IMR-90 (cell line): Measurements from ENCODE around the gene ELL. TPM values are rescaled to one million over a fixed set of nuclear protein-coding genes. Genes with fewer than 3 reads are reported as not detected.

Source experiments
- ATAC-seq: fragments of 200-7000 bp; cut with Tn5 transposase; 2 replicates; pipeline ENCODE4 v1.9.1; 2020; ENCODE audit warnings: low read depth, mild to moderate bottlenecking, moderate library complexity
- BruUV-seq: library from RNA; stranded (reverse); fragments of 400-500 nt; replicated peaks from 2 replicates; lab custom pipeline; 2021; lab: Mats Ljungman, UMichigan
- CTCF ChIA-PET: fragments of 300-600 bp; formaldehyde crosslinking; extraction: SDS; loops from one replicate; lab custom pipeline; 2021; ENCODE audit warnings: antibody characterized with exemption; lab: Yijun Ruan, JAX
- POLR2A ChIA-PET: fragments of 300-600 bp; sonication (Branson Sonifier 250); formaldehyde crosslinking; loops from one replicate; lab custom pipeline; 2022; ENCODE audit warnings: antibody characterized with exemption; ENCODE audit not compliant: unreplicated experiment; lab: Charles Lee
- DNase-seq: peaks from one replicate; pipeline ENCODE4 v3.0.0; 2013
- H2AFZ ChIP-seq: replicated peaks from 2 replicates; pipeline ENCODE3; 2013; ENCODE audit warnings: low read length, mild to moderate bottlenecking; ENCODE audit not compliant: poor library complexity
- H2AK5ac ChIP-seq: 2 replicates; pipeline ENCODE4 v1.6.1; 2013; ENCODE audit warnings: low read depth, low read length, inconsistent platforms
- H2AK9ac ChIP-seq: replicated peaks from 2 replicates; pipeline ENCODE3; 2013; ENCODE audit warnings: mild to moderate bottlenecking, low read depth, low read length, moderate library complexity; ENCODE audit not compliant: poor library complexity
- H2BK120ac ChIP-seq: 2 replicates; pipeline ENCODE4 v1.6.1; 2013; ENCODE audit warnings: low read depth, low read length, inconsistent platforms
- H2BK15ac ChIP-seq: 3 replicates; pipeline ENCODE4 v1.6.1; 2013; ENCODE audit warnings: low read depth, low read length, inconsistent platforms
- H2BK20ac ChIP-seq: 2 replicates; pipeline ENCODE4 v1.6.1; 2013; ENCODE audit warnings: low read depth, mild to moderate bottlenecking, inconsistent platforms, low read length, moderate library complexity
- H2BK5ac ChIP-seq: 2 replicates; pipeline ENCODE4 v1.6.1; 2013; ENCODE audit warnings: mild to moderate bottlenecking, low read depth, low read length, inconsistent platforms; ENCODE audit not compliant: poor library complexity, severe bottlenecking
- H3K14ac ChIP-seq: replicated peaks from 2 replicates; pipeline ENCODE4 v1.6.1; 2013; ENCODE audit warnings: low read depth, low read length, inconsistent platforms
- H3K18ac ChIP-seq: 2 replicates; pipeline ENCODE4 v1.6.1; 2013; ENCODE audit warnings: low read depth, low read length, control low read depth
- H3K23ac ChIP-seq: 2 replicates; pipeline ENCODE4 v1.6.1; 2013; ENCODE audit warnings: low read depth, low read length, inconsistent platforms
- H3K27ac ChIP-seq: 2 replicates; pipeline ENCODE4 v1.5.1; 2013; ENCODE audit warnings: mild to moderate bottlenecking, control low read depth, low read length; ENCODE audit not compliant: insufficient read depth
- H3K27me3 ChIP-seq: 2 replicates; pipeline ENCODE4 v1.6.1; 2013; ENCODE audit warnings: low read length; ENCODE audit not compliant: control insufficient read depth, insufficient read depth
- H3K36me3 ChIP-seq: 2 replicates; pipeline ENCODE4 v1.6.1; 2013; ENCODE audit warnings: low read length, mixed read lengths; ENCODE audit not compliant: control insufficient read depth, insufficient read depth
- H3K4ac ChIP-seq: 2 replicates; pipeline ENCODE4 v1.6.1; 2013; ENCODE audit warnings: low read depth, low read length, inconsistent platforms
- H3K4me1 ChIP-seq: 2 replicates; pipeline ENCODE4 v1.6.1; 2013; ENCODE audit warnings: low read length, mixed read lengths; ENCODE audit not compliant: control insufficient read depth, insufficient read depth
- H3K4me2 ChIP-seq: 2 replicates; pipeline ENCODE4 v1.6.1; 2013; ENCODE audit warnings: low read depth, mild to moderate bottlenecking, control low read depth, low read length, moderate library complexity
- H3K4me3 ChIP-seq: 2 replicates; pipeline ENCODE4 v1.5.1; 2013; ENCODE audit warnings: low read depth, mild to moderate bottlenecking, control low read depth, low read length, moderate library complexity; ENCODE audit not compliant: insufficient read depth
- H3K56ac ChIP-seq: 2 replicates; pipeline ENCODE4 v1.6.1; 2013; ENCODE audit warnings: low read length, inconsistent platforms; ENCODE audit not compliant: insufficient read depth; ENCODE audit errors: extremely low read depth
- H3K79me1 ChIP-seq, 2 experiments: 2 replicates each; pipeline ENCODE4 v1.6.1; 2013; ENCODE audit warnings: low read length in 2 of 2, inconsistent platforms in 1 of 2, low read depth in 1 of 2
- H3K9ac ChIP-seq: 2 replicates; pipeline ENCODE4 v1.6.1; 2013; ENCODE audit warnings: low read depth, low read length, control low read depth
- H3K9me1 ChIP-seq: 2 replicates; pipeline ENCODE4 v1.6.1; 2013; ENCODE audit warnings: low read length, inconsistent platforms; ENCODE audit not compliant: insufficient read depth
- H3K9me3 ChIP-seq: 2 replicates; pipeline ENCODE4 v1.6.1; 2013; ENCODE audit warnings: low read length; ENCODE audit not compliant: control insufficient read depth, insufficient read depth
- H4K20me1 ChIP-seq: 2 replicates; pipeline ENCODE4 v1.6.1; 2013; ENCODE audit warnings: low read length, inconsistent platforms; ENCODE audit not compliant: insufficient read depth
- H4K5ac ChIP-seq: 2 replicates; pipeline ENCODE4 v1.6.1; 2013; ENCODE audit warnings: mild to moderate bottlenecking, low read depth, low read length, control low read depth
- H4K8ac ChIP-seq, 2 experiments: 2 replicates each; pipeline ENCODE4 v1.6.1; 2013; ENCODE audit warnings: low read depth in 2 of 2, low read length in 2 of 2, control low read depth in 1 of 2, inconsistent platforms in 1 of 2
- H4K91ac ChIP-seq: 2 replicates; pipeline ENCODE4 v1.6.1; 2013; ENCODE audit warnings: low read depth, low read length, inconsistent platforms; ENCODE audit not compliant: insufficient read depth
- CHD1 ChIP-seq: IDR thresholded peaks from 2 replicates; pipeline ENCODE4 v1.6.1; 2012; ENCODE audit warnings: low read depth, low read length, improper control_type of control experiment
- FOS ChIP-seq: fragments of 150-350 bp; IDR thresholded peaks from 2 replicates; pipeline ENCODE4 v1.6.1; 2016; ENCODE audit warnings: low read depth, low read length
- MAZ ChIP-seq: IDR thresholded peaks from 2 replicates; pipeline ENCODE4 v1.6.1; 2012; ENCODE audit warnings: low read depth, mild to moderate bottlenecking, low read length, improper control_type of control experiment, moderate library complexity, borderline replicate concordance
- MXI1 ChIP-seq: IDR thresholded peaks from 2 replicates; pipeline ENCODE4 v1.6.1; 2012; ENCODE audit warnings: low read depth, mild to moderate bottlenecking, low read length, moderate library complexity, borderline replicate concordance
- NFE2L2 ChIP-seq: fragments of 150-350 bp; IDR thresholded peaks from 2 replicates; pipeline ENCODE4 v1.6.1; 2016; ENCODE audit warnings: low read depth, mild to moderate bottlenecking, low read length
- POLR2A ChIP-seq: IDR thresholded peaks from 2 replicates; pipeline ENCODE4 v1.6.1; 2012; ENCODE audit warnings: mild to moderate bottlenecking, low read depth, low read length
- RAD21 ChIP-seq: IDR thresholded peaks from 2 replicates; pipeline ENCODE4 v1.6.1; 2012; ENCODE audit warnings: low read length, improper control_type of control experiment
- RCOR1 ChIP-seq: IDR thresholded peaks from 2 replicates; pipeline ENCODE4 v1.6.1; 2012; ENCODE audit warnings: mild to moderate bottlenecking, low read length, improper control_type of control experiment; ENCODE audit not compliant: insufficient replicate concordance
- RFX5 ChIP-seq: IDR thresholded peaks from 2 replicates; pipeline ENCODE4 v1.8.0; 2012; ENCODE audit warnings: low read depth, mild to moderate bottlenecking, low read length, moderate library complexity
- SMC3 ChIP-seq: fragments of 150-350 bp; IDR thresholded peaks from 2 replicates; pipeline ENCODE4 v1.6.1; 2016; ENCODE audit warnings: low read depth, mild to moderate bottlenecking, antibody characterized with exemption, low read length, moderate library complexity
- WGBS, 2 experiments: methylation state at CpG; one replicate each; pipeline versions ENCODE4 v1.1.5 to v1.1.7; 2013; ENCODE audit warnings: missing lambda C conversion rate in 2 of 2; ENCODE audit not compliant: insufficient read length in 1 of 2; ENCODE audit errors: extremely low coverage in 2 of 2; 5-methylcytosine and 5-hydroxymethylcytosine counted together
- dilution Hi-C: fragments of 300-500 bp; cut with HindIII; formaldehyde crosslinking; loops from one replicate; pipeline ENCODE4 v1.14.3; 2018; ENCODE audit warnings: low sequenced_read_pairs; ENCODE audit not compliant: unreplicated experiment
- in situ Hi-C: fragments of 300-500 bp; cut with MboI; formaldehyde crosslinking; loops from 3 replicates; pipeline ENCODE4 v1.14.3; 2019; ENCODE audit warnings: low sequenced_read_pairs, inconsistent platforms, mixed read lengths
- intact Hi-C: fragments of 100-400 bp; cut with micrococcal nuclease; formaldehyde crosslinking; loops from 2 replicates; pipeline ENCODE4 v1.10.0; 2022
- polyA plus RNA-seq, 3 experiments: library from polyadenylated mRNA; depleted of rRNA; stranded (reverse); fragments of >200 nt; gene quantifications; 2 replicates each; pipeline ENCODE4 v1.2.3, GENCODE V29; 2012; ENCODE audit warnings: low replicate concordance in 1 of 3
- total RNA-seq: library from RNA; depleted of rRNA; stranded (reverse); fragments of >200 nt; gene quantifications from 2 replicates; pipeline ENCODE4 v1.2.3, GENCODE V29; 2012
- TF ChIP-seq, protein P1 (sequence below): fragments of 150-350 bp; IDR thresholded peaks from 2 replicates; pipeline ENCODE4 v1.6.1; 2017; ENCODE audit warnings: mild to moderate bottlenecking, antibody characterized with exemption, low read length, low read depth

ELL gene
- total and polyA plus RNA-seq, 2 of the 4 experiments (the other 2 are of a cell fraction), result 6.3 to 13.1 TPM

DNA sequence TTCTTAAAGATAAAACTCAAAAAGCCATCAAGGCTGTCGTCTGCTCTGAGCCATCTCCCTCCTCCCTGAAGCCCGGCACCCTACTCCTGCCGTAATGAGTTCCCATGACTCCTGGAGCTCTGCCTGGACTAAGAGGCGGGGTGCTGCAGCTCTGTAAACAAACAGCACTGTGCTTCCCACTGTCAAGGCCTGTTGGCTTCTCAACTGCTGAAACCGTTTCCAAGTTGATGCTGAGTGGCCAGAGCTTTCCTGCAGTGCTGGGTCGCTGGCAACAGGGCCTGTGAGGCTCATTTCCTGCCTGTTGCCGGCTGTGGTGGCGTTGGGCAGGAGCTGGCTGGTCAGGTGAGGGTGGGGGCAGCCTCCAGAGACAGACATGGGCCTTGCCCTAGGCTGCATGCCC lies 57.2 kb downstream of the ELL start:
- peaks cover 29% of the 10 kb centered on the region for H3K36me3 ChIP-seq
- peak overlapping the region; percentile 72; the same call in 1 of the 2 replicates for H3K27ac ChIP-seq
- H2BK5ac ChIP-seq, result peak overlapping the region; percentile 65
- no peak overlapping the region for H4K5ac ChIP-seq
- H3K79me1 ChIP-seq, result peaks cover 13 to 93% of the 10 kb centered on the region in 2 experiments
- H3K56ac ChIP-seq, result no peak overlapping the region
- WGBS, 2 experiments, result 0% methylated on average over 7 of the region's 8 CpGs; no CpG with 5 or more reads in 1 of the 2 experiments
- no peaks in the 10 kb centered on the region for H3K27me3 ChIP-seq
- in situ Hi-C loops, result no loop called here
- peak; percentile 97 for DNase-seq
- H3K18ac ChIP-seq, result no peak overlapping the region; the same call in 1 of the 2 replicates
- 0 out of 4 replicates have a peak overlapping the region, but pooled peaks of 1 of the 2 experiments have one; percentile 20 for H4K8ac ChIP-seq
- peak overlapping the region; percentile 6 for H2AK9ac ChIP-seq
- no peak overlapping the region; the same call in 1 of the 2 replicates for H3K4me2 ChIP-seq
- intact Hi-C loops, result loop anchor here (5.0 kb wide), 1 partner anchor 108 kb away; the partner anchor contains the start of gene UBA52
- H3K4me1 ChIP-seq, result peaks cover 38% of the 10 kb centered on the region
- peaks cover 31% of the 10 kb centered on the region for H3K9me1 ChIP-seq
- dilution Hi-C loops, result no loop called here
- no peaks in the 10 kb centered on the region for H3K9me3 ChIP-seq
- TF ChIP-seq SMC3 (peak; percentile 14; the same call in 1 of the 2 replicates), CHD1 (no peak), NFE2L2 (no peak), RFX5 (peak; percentile 85), MAZ (peak; percentile 100), FOS (no peak), RAD21 (no peak), POLR2A (no peak; the same call in 1 of the 2 replicates), MXI1 (peak; percentile 81; the same call in 1 of the 2 replicates), RCOR1 (no peak)
- TF ChIP-seq, protein P1, sequence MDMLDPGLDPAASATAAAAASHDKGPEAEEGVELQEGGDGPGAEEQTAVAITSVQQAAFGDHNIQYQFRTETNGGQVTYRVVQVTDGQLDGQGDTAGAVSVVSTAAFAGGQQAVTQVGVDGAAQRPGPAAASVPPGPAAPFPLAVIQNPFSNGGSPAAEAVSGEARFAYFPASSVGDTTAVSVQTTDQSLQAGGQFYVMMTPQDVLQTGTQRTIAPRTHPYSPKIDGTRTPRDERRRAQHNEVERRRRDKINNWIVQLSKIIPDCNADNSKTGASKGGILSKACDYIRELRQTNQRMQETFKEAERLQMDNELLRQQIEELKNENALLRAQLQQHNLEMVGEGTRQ, result no peak
- H2AK5ac ChIP-seq, result peak overlapping the region; percentile 3; the same call in 1 of the 2 replicates
- peak overlapping the region; percentile 67 for H2AFZ ChIP-seq
- no peak overlapping the region for H3K4me3 ChIP-seq
- POLR2A ChIA-PET, result interaction anchor here (0.5 to 1.0 kb wide), 2 partner anchors 11 to 251 kb away, joined by 3 read pairs; no protein-coding TSS in a partner anchor
- H2BK120ac ChIP-seq, result peak overlapping the region; percentile 58; the same call in 1 of the 2 replicates
- 0 out of 2 replicates have a peak overlapping the region, but pooled peaks have one; percentile 10 for H2BK20ac ChIP-seq
- H2BK15ac ChIP-seq, result no peak overlapping the region
- BruUV-seq, result no TSS peak
- peaks cover 92% of the 10 kb centered on the region for H4K20me1 ChIP-seq
- peak overlapping the region; percentile 76; the same call in 1 of the 2 replicates for H3K23ac ChIP-seq
- H3K9ac ChIP-seq, result peak overlapping the region; percentile 5; the same call in 1 of the 2 replicates
- ATAC-seq, result peak; percentile 65
- H4K91ac ChIP-seq, result no peak overlapping the region
- H3K14ac ChIP-seq, result peak overlapping the region; percentile 49; the same call in 1 of the 2 replicates
- H3K4ac ChIP-seq, result peak overlapping the region; percentile 64
- CTCF ChIA-PET, result interaction anchor here (0.6 to 4.1 kb wide), 4 partner anchors 12 to 175 kb away, joined by 3 to 21 read pairs (median 4); no protein-coding TSS in a partner anchor
